ENCODE measurements around the gene FOXJ2.

GRCh38 chr12:8064131-8064530 is 31.6 kb downstream of the FOXJ2 start:
- TF ChIP-seq POLR2A (IDR thresholded peaks at IDR 0.05) (no peak), CTCF (IDR thresholded peaks at IDR 0.05) (no peak)
